Stimulated activated CD4-positive, alpha-beta T cell treated with anti-CD3 and anti-CD28 coated beads, Interleukin-4, amount 100 ng/mL, for 48 hours (primary cell): ENCODE measurements around the gene SOD3.

Experiments
- DNase-seq, 2 donors: peaks; one replicate each; pipeline ENCODE4 v3.0.0-alpha.2; 2020; ENCODE audit warnings: low read depth in 2 of 2

The SOD3 gene

GRCh38 chr4:24794916-24795665 is at the start of gene SOD3:
Gene SOD3, plus strand, starts transcription at chr4:24795573. Its CDS starts 3,949 bp downstream, at chr4:24799522.
- no peak for DNase-seq

GRCh38 chr4:24747234-24747975 is 48.0 kb upstream of the SOD3 start:
- DNase-seq: no peak

- no peak for DNase-seq
Observed at GRCh38 chr4:24748023-24748422, 47.4 kb upstream of the SOD3 start.

DNA sequence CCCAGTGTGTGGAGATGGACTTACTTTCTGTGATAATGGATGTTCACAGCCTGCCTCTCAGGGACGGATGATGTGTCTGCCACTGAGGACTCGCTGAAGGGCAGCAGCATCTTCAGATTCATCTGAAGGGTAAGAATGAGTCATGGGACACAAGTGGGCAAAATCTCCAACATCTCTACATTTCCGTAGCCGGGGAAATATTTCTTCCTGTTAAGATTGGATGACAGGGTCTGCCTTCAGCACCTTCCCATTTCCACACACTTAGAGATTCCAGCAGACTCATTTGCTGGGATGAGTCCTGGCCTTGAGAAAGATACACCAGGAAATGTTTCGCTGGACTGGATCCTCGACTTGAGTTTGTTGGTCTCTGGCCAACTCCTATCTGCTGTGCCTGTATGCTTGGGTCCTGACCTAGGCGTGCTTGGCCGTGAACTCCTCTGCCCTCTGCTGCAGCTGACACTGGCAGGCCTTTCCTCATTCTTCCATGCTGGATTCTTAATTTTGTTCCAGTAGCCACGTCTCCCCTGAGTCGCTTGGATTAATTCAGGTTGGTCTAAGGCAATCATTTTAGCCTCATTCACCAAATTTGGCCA is 46.5 kb upstream of the SOD3 start:
- no peak for DNase-seq

DNA sequence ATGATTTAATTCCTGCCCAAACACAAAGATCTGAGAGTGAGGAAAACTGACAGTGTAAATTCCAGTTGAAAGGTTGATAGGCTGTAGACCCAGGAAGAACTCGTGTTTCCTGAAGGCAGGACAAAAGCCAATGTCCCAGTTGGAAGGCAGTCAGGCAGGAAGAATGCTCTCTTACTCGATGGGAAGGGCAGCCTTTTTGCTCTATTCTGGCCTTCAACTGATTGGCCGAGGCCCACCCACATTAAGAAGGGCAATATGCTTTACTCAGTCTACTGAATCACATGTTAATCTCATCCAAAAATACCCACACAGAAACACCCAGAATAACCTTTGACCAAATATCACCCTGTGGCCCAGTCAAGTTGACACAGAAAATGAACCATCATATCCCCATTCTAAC is 45.3 kb upstream of the SOD3 start:
- no peak for DNase-seq

- no peak for DNase-seq
Observed at GRCh38 chr4:24751926-24752539, 43.3 kb upstream of the SOD3 start.

DNA sequence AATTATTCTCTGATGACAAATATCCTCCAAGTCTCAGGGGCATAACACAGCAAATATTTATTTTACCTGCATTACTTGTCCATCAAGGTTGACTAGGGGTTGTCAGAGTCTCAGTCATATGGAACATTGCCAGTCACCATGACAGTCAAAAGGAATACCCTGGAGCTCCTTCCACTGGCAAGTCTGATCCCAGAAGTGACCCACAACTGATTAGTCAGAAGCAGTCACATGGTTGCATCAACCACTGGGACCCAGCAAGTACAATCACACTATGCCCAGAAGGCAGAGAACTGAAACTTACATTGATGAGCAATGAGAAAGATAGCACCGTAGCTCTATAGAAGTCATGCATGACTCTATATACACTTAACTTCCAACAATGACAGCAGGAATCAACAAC is 41.9 kb upstream of the SOD3 start:
- DNase-seq: no peak

GRCh38 chr4:24754571-24754970 is 40.8 kb upstream of the SOD3 start:
- DNase-seq: no peak

- DNase-seq: no peak
Observed at GRCh38 chr4:24763631-24764297, 31.6 kb upstream of the SOD3 start.

DNA sequence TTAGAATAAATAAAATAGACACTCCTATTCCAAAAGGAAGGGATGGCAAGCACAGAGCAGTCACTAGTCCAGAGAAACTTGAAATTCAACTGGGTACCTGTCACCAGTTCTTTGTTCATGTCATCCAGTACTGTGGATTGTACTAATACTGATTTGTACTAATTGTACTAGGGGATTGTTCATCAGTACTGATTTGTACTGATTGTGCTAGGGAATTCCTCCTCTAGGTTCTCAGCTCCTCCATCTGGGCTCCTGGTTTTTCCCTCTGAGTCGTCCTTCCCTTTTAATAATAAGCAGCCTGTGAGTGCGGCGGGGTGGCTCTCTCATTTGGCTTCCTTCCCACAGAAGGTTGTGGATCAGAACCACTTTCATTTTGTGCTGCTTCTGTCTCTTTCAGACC is 31.0 kb upstream of the SOD3 start:
- no peak for DNase-seq

DNA sequence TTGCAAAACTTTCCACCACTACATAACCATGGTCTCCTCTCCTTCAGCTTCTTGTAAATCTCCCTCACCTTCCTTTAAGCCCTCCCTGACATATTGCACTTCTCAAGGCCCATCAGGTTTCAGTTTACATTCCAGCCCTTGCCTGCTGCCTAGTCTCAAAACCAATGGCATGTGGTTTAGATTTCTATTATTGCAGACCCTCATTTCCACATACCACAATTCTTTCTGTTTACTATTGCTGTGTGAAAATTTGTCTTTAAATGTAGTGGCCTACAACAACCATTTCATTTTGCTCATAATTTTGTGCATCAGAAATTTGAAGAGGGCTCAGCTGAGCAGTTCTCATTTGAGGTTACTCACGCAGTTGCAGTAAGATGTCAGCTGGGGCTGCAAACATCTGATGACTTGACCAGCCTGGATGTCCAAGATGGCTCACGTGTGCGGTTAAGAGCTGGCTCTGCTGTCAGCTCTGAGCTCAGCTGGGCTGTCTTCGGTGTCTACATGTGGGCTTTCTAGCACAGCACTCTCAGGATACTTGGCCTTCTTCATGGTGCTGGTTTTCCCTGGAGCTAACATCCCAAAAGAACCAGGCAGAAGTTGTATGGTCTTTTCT is 29.9 kb upstream of the SOD3 start:
- DNase-seq: no peak

DNA sequence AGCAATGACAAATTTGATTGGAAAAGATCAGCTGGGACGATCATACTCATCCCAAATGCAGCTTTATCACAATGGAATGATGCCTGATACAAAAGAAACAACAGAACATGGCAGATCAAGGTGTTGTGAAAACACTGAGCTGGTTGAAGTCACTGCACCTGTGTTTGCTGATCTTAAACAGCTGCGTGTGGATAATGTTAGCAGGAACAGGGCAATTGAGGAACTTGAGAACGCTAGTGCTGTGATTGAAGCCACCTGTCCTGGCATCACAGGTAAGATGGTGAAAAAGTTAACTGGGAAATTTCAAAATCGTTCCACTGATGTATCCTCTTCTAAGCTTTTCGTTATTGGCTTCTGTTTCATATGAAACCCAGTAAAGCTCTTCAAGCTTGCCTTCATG is 27.4 kb upstream of the SOD3 start:
- no peak for DNase-seq

DNA sequence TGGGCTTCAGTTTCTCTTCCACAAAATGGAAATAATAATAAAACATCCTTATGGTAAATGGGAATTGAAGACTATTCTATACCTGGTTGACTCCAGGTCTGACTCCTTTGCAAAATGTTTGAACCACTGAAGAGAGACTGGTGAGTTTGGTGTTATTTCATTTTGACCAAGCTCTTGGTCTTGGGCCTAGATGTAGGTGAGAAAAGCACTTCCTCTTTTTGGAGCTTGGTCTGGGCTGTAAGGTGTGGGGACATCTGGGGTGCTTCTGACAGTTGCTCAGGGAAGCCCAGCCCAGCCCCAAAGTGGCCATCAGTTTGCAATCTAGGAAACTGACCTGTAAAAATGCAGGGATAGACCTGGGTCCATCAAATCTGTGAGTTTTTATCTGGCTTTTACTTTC is 26.8 kb upstream of the SOD3 start:
- DNase-seq: no peak

GRCh38 chr4:24769571-24769970 is 25.8 kb upstream of the SOD3 start:
- no peak for DNase-seq

DNA sequence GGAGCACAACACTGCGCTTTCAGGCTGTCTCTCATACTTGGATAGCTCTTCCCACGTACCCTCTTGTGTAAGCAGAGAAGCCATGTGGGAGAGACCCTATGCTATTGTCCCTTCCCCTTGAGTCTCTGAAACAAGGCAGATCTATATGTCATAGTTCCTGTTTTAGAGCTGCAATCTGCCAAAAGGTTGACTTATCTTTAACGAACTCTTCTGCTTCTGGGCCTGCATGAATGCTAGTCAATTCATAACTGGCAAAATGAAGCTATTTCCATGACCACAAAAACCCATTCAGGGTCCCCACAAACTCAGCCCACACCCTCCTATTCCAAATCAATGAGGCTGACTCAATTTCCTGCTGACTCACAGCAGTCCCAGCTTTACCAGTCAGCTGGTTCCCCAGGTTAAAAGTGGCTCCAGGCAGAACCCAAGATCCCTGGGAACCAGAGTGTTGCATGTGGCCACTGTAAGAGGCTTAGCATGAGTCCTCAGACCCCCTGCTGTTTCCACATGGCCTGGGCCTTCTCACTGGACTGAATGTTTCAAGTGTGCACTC is 25.3 kb upstream of the SOD3 start:
- DNase-seq: peak in 1 of 2 donors; percentile 1

GRCh38 chr4:24770667-24771066 is 24.7 kb upstream of the SOD3 start:
- no peak for DNase-seq

GRCh38 chr4:24771241-24771640 is 24.1 kb upstream of the SOD3 start:
- DNase-seq: no peak

GRCh38 chr4:24772061-24772705 is 23.2 kb upstream of the SOD3 start:
- DNase-seq: no peak

DNA sequence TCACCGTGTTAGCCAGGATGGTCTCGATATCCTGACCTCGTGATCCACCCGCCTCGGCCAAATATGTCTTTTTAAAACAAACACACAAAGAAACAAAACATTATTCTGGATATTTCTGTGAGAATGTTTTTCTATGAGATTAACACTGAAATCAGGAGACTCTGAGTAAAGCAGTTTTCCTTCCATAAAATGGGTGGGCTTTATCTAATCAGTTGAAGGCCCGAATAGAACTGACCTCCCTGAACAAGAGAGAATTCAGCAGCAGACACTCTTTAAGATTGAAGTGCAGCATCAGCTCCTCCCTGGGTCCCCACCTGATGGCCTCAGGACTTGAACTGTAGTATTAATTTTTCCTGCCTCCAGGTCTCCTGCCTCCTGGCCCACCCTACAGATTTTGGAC is 22.4 kb upstream of the SOD3 start:
- no peak for DNase-seq

GRCh38 chr4:24774452-24774851 is 20.9 kb upstream of the SOD3 start:
- no peak for DNase-seq
